GM12873 (cell line): ENCODE measurements around the gene AKR1D1.

Experiments used
- CTCF ChIP-seq: IDR thresholded peaks from 2 replicates; pipeline ENCODE4 v1.5.1; 2012; ENCODE audit warnings: low read depth, mild to moderate bottlenecking, moderate library complexity, low read length, control low read depth; ENCODE audit not compliant: insufficient read depth; ENCODE audit errors: missing control alignments

AKR1D1 gene

GRCh38 chr7:138105221-138105620 lies 29.0 kb downstream of the AKR1D1 start:
- TF ChIP-seq CTCF = no peak

GRCh38 chr7:138115047-138115446 lies 38.8 kb downstream of the AKR1D1 start:
- no peak for TF ChIP-seq CTCF

- no peak for TF ChIP-seq CTCF
Observed at GRCh38 chr7:138116141-138116540, 39.9 kb downstream of the AKR1D1 start.

GRCh38 chr7:138116892-138117291 lies 40.6 kb downstream of the AKR1D1 start:
- TF ChIP-seq CTCF = no peak

- TF ChIP-seq CTCF = no peak
Observed at GRCh38 chr7:138120140-138120827, 44.0 kb downstream of the AKR1D1 start.

- no peak for TF ChIP-seq CTCF
Observed at GRCh38 chr7:138122162-138122561, 45.9 kb downstream of the AKR1D1 start.

GRCh38 chr7:138125119-138125518 lies 48.9 kb downstream of the AKR1D1 start:
- no peak for TF ChIP-seq CTCF
